CD4-positive, alpha-beta T cell treated with Interleukin-6 for 4 hours (primary cell): ENCODE results near the gene SH3PXD2A.
A peak's percentile ranks its signal among the peaks of the same experiment; 100 is the strongest.

Experiments used
- DNase-seq: peaks from one replicate; pipeline ENCODE4 v3.0.0-alpha.2; 2020; ENCODE audit warnings: mixed read lengths

The SH3PXD2A gene

GRCh38 chr10:103717341-103718246 is 137.8 kb downstream of the SH3PXD2A start:
- DNase-seq: no peak

GRCh38 chr10:103716206-103717160 is 138.9 kb downstream of the SH3PXD2A start:
- no peak for DNase-seq

- DNase-seq: no peak
Measured at GRCh38 chr10:103715430-103715829, 139.9 kb downstream of the SH3PXD2A start.

- DNase-seq: no peak
Measured at GRCh38 chr10:103714232-103714891, 141.0 kb downstream of the SH3PXD2A start.

GRCh38 chr10:103713676-103714075 is 141.7 kb downstream of the SH3PXD2A start:
- no peak for DNase-seq

GRCh38 chr10:103712898-103713498 is 142.4 kb downstream of the SH3PXD2A start:
- DNase-seq: peak; percentile 85

GRCh38 chr10:103712146-103712545 is 143.2 kb downstream of the SH3PXD2A start:
- DNase-seq: no peak

GRCh38 chr10:103711351-103711994 is 143.9 kb downstream of the SH3PXD2A start:
- DNase-seq: no peak

GRCh38 chr10:103710490-103710889 is 144.9 kb downstream of the SH3PXD2A start:
- DNase-seq: no peak

GRCh38 chr10:103709341-103709920 is 145.9 kb downstream of the SH3PXD2A start:
- no peak for DNase-seq

- no peak for DNase-seq
Measured at GRCh38 chr10:103708627-103709288, 146.6 kb downstream of the SH3PXD2A start.

- no peak for DNase-seq
Measured at GRCh38 chr10:103707956-103708626, 147.3 kb downstream of the SH3PXD2A start.

- no peak for DNase-seq
Measured at GRCh38 chr10:103706762-103707161, 148.6 kb downstream of the SH3PXD2A start.

- no peak for DNase-seq
Measured at GRCh38 chr10:103706047-103706446, 149.3 kb downstream of the SH3PXD2A start.

- DNase-seq: no peak
Measured at GRCh38 chr10:103703941-103704919, 151.1 kb downstream of the SH3PXD2A start.

GRCh38 chr10:103701380-103702222 is 153.8 kb downstream of the SH3PXD2A start:
- no peak for DNase-seq

- DNase-seq: no peak
Measured at GRCh38 chr10:103700436-103700715, 155.0 kb downstream of the SH3PXD2A start.
